Measurements from ENCODE around the gene VSTM2B.
"Not testable (repeated sequence)": the region's sequence is repeated elsewhere in the genome, so short reads cannot be mapped to it uniquely, and the experiment has no call there.

- not testable (repeated sequence) for TF ChIP-seq CTCF (conservative IDR thresholded peaks at IDR 0.05; ENCODE audit: low read length); EZH2phosphoT487 (IDR thresholded peaks at IDR 0.05; ENCODE audit: borderline replicate concordance, low read depth, low read length)
Observed at GRCh38 chr19:29486961-29487360, 38.8 kb upstream of the VSTM2B start.

Data from OCI-LY7 (cell line).